ENCODE measurements around the gene SCP2.

SCP2 gene

DNA sequence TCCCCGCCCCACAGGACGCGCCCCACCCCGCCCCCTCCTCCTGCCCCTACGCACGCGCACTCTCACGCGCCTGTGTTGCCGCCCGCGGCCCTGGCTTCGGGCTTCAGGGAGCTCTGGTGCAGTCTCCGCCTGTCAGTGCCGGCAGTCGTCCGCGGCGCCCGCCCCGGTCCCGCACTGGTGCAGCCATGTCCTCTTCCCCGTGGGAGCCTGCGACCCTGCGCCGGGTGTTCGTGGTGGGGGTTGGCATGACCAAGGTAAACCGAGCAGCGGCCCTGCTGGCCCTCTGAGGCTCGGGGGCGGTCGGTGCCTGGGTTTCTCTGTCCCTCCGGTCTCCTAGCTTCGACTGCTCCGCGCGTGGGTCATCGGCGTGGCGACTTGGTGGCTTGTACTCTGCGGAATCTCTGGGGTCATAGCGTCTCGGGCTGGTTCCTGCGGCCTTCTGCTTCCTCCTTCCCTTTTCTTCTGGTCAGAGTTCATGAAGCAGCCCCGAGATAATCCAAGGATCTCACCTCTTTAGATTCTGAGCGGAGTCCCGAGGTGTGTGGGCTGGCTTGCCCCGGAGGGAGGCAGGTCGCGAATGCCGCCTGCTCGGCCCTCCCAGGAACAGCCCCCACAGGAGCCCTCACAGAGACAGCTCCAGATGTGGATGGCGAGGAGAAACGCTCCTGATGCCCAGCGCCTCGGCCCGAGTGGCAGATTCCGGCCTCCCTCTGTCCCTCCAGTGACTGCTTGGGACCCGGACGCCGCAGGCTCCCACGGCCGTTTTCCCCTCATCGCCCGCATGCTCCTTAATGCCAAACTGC, at the start of gene SCP2:
SCP2 (plus strand) TSS at position 65 of the 803 bp plus-strand sequence; CDS start at position 186, 121 bp downstream.
- Histone ChIP-seq H3K36me3 (no peaks in the 10 kb centered on the region), H3K9me3 (ENCODE audit: severe bottlenecking) (peaks cover 8% of the 10 kb centered on the region), H3K4me3 (ENCODE audit: low read depth, low read length) (no peak within 1 kb of the TSS), H3K27ac (no peak within 1 kb of the TSS; the same call in 1 of the 2 replicates), H3K27me3 (ENCODE audit: insufficient read depth, low read depth, severe bottlenecking) (no peaks in the 10 kb centered on the region)
- no peak for DNase-seq
- no peak for TF ChIP-seq CTCF (IDR thresholded peaks at IDR 0.05; ENCODE audit: low read depth, low read length)

DNA sequence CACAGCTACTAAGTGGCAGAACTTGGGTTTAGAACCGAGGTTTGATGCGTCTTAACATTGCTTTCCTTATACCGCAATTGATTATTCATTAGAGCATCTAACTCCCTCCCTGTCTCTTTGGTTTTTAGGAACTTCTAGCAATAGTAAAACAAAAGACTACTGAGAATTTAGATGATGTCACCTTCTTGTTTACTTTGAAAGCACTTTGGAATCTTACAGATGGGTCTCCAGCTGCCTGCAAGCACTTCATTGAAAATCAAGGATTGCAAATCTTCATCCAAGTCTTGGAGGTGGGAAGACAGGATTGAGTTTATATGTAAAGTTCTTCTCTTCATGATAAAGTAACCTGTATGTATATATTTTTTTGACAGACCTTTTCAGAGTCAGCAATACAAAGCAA, 49.5 kb upstream of the SCP2 start:
- H3K36me3 ChIP-seq, result no peaks in the 10 kb centered on the region
- no peak for TF ChIP-seq CTCF (IDR thresholded peaks at IDR 0.05; ENCODE audit: low read depth, low read length)
- no peaks in the 10 kb centered on the region for H3K27me3 ChIP-seq (ENCODE audit: insufficient read depth, low read depth, severe bottlenecking)
- no peak overlapping the region for H3K4me3 ChIP-seq (ENCODE audit: low read depth, low read length)
- no peaks in the 10 kb centered on the region for H3K9me3 ChIP-seq (ENCODE audit: severe bottlenecking)
- no peak for DNase-seq
- H3K27ac ChIP-seq, result no peak overlapping the region

DNA sequence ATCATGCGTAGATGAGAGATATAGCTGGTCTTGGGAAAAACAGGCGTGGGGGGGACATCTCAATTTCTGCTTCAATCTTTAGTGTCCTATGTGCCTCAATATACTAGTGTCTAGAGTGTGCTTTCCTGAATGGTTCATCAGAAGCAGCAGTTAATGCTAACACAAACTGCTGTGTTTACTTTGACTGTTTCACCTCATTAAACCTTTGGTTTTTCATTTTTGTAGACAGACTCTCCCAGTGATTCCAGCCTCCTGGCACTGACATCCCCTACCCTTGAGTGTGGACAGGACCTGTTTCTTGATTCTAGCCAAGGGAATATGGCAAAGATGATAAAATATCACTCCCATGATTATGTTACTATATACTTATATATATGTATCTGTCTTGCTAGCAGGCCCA, 46.9 kb upstream of the SCP2 start:
- Histone ChIP-seq H3K4me3 (ENCODE audit: low read depth, low read length) (no peak overlapping the region), H3K9me3 (ENCODE audit: severe bottlenecking) (no peaks in the 10 kb centered on the region), H3K27me3 (ENCODE audit: insufficient read depth, low read depth, severe bottlenecking) (no peaks in the 10 kb centered on the region), H3K27ac (no peak overlapping the region), H3K36me3 (no peaks in the 10 kb centered on the region)
- DNase-seq, result no peak
- no peak for TF ChIP-seq CTCF (IDR thresholded peaks at IDR 0.05; ENCODE audit: low read depth, low read length)

DNA sequence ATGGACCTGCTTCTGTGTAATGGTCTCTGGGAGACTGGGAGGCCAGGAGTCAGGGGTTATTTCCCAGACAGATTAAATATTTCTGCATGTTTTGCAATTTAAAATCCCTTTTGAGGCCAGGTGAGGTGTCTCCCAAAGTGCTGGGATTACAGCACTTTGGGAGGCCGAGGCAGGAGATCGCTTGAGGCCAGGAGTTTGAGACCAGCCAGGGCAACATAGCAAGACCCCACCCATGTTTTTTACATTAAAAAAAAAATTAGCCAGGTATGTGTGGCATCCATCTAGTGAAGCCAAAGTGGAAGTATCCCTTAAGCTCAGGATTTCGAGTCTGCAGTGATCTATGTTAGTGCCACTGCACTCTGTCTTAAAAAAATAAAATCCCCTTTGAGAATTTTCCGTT, 39.6 kb upstream of the SCP2 start:
- Histone ChIP-seq H3K4me3 (ENCODE audit: low read depth, low read length) (no peak overlapping the region), H3K9me3 (ENCODE audit: severe bottlenecking) (no peaks in the 10 kb centered on the region), H3K27me3 (ENCODE audit: insufficient read depth, low read depth, severe bottlenecking) (no peaks in the 10 kb centered on the region), H3K36me3 (no peaks in the 10 kb centered on the region), H3K27ac (no peak overlapping the region)
- no peak for TF ChIP-seq CTCF (IDR thresholded peaks at IDR 0.05; ENCODE audit: low read depth, low read length)
- no peak for DNase-seq

- H3K27me3 ChIP-seq (ENCODE audit: insufficient read depth, low read depth, severe bottlenecking), result no peaks in the 10 kb centered on the region
- TF ChIP-seq CTCF (IDR thresholded peaks at IDR 0.05; ENCODE audit: low read depth, low read length), result no peak
- H3K9me3 ChIP-seq (ENCODE audit: severe bottlenecking), result no peaks in the 10 kb centered on the region
- no peaks in the 10 kb centered on the region for H3K36me3 ChIP-seq
- H3K4me3 ChIP-seq (ENCODE audit: low read depth, low read length), result no peak overlapping the region
- H3K27ac ChIP-seq, result no peak overlapping the region
- no peak for DNase-seq
Observed at GRCh38 chr1:52892424-52893215, 34.5 kb upstream of the SCP2 start.

Measured in WERI-Rb-1 (cell line).